Measurements from ENCODE around the gene PCDHAC2.
A peak's percentile ranks its signal among the peaks of the same experiment; 100 is the strongest.

Gene PCDHAC2

DNA sequence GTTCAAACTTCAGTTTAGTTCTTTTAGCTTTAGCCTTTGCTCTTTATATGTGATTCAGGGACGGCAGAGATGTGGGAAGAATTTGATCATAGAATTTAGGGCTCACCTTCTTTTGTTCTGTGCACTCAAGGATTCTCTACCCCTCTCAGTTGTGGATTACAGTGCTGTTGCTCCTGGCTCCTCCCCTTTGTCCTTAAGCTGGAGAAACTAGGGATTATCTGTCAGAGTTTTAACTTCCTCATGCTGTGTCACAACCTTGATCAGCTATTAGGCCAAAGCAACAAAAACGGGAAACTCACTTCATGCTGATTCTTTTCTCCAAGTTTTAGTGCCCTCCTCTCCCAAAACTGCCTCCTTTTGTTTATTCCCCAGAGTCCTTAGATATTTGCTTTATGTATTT is 13.0 kb upstream of the PCDHAC2 start:
- Histone ChIP-seq H3K27me3 (ENCODE audit: insufficient read depth, low read length) (no peaks in the 10 kb centered on the region), H4K91ac (ENCODE audit: low read depth, low read length) (no peak overlapping the region), H3K36me3 (ENCODE audit: control insufficient read depth in 1 of 2, insufficient read depth in 2 of 2, low read length in 2 of 2) (no peaks in the 10 kb centered on the region), H2BK120ac (ENCODE audit: insufficient read depth, low read length, poor library complexity) (no peak overlapping the region), H3K27ac (ENCODE audit: low read depth, low read length) (no peak overlapping the region), H3K9me3 (ENCODE audit: insufficient read depth, low read depth, low read length) (no peaks in the 10 kb centered on the region), H3K4me3 (ENCODE audit: low read depth, low read length) (no peak overlapping the region), H4K12ac (ENCODE audit: low read depth, low read length) (no peak overlapping the region), H3K23ac (ENCODE audit: low read length) (no peak overlapping the region), H3K18ac (ENCODE audit: low read length) (no peak overlapping the region), H2AK5ac (ENCODE audit: low read length) (no peak overlapping the region), H3K4me2 (ENCODE audit: low read length) (no peak overlapping the region), H4K8ac (ENCODE audit: low read depth, low read length) (no peak overlapping the region), H3K9ac (ENCODE audit: low read length) (no peak overlapping the region), H2AFZ (ENCODE audit: insufficient read depth, low read length, poor library complexity) (no peak overlapping the region), H3K79me1 (ENCODE audit: low read length) (no peaks in the 10 kb centered on the region), H2BK12ac (ENCODE audit: low read length) (no peak overlapping the region), H3K4ac (ENCODE audit: low read depth, low read length) (no peak overlapping the region), H3K14ac (ENCODE audit: low read length) (no peak overlapping the region), H2BK5ac (ENCODE audit: low read depth, low read length, poor library complexity) (no peak overlapping the region), H3K4me1 (ENCODE audit: control insufficient read depth in 1 of 2, insufficient read depth in 2 of 2, low read length in 2 of 2) (no peaks in the 10 kb centered on the region), H3K79me2 (ENCODE audit: control insufficient read depth, insufficient read depth, low read length, poor library complexity) (no peaks in the 10 kb centered on the region)
- no CpG with 5 or more reads among the region's 2 CpGs for whole genome bisulfite sequencing (ENCODE audit: extremely low coverage, insufficient coverage, insufficient read length)
- no peak for DNase-seq

DNA sequence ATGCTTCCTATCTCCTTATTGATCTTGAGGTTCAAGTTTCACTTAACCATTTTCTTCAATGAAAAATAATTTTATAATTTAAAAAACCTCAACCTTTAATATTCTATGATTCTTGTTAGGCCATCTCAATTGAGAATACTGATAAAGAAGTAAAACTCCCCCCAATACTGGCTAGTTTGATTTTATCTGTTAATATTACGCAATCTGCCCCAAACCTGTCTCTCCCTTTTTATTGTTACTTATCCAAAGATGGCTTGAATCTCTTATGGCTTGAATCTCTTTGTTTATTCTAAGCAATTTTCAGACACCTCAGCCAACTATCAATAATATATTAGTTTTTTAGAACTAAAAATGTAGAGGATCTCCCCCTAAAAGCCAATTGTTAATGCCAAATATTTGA is 4.1 kb upstream of the PCDHAC2 start:
- no peak overlapping the region for H2AFZ ChIP-seq (ENCODE audit: insufficient read depth, low read length, poor library complexity)
- H3K79me1 ChIP-seq (ENCODE audit: low read length), result no peaks in the 10 kb centered on the region
- H3K9me3 ChIP-seq (ENCODE audit: insufficient read depth, low read depth, low read length), result no peaks in the 10 kb centered on the region
- H3K23ac ChIP-seq (ENCODE audit: low read length), result no peak overlapping the region
- DNase-seq, result no peak
- no peak overlapping the region for H4K91ac ChIP-seq (ENCODE audit: low read depth, low read length)
- WGBS (ENCODE audit: extremely low coverage, insufficient coverage, insufficient read length), result no CpG with 5 or more reads among the region's 1 CpG
- no peak overlapping the region for H3K18ac ChIP-seq (ENCODE audit: low read length)
- no peak overlapping the region for H4K8ac ChIP-seq (ENCODE audit: low read depth, low read length)
- H2BK12ac ChIP-seq (ENCODE audit: low read length), result no peak overlapping the region
- H3K79me2 ChIP-seq (ENCODE audit: control insufficient read depth, insufficient read depth, low read length, poor library complexity), result no peaks in the 10 kb centered on the region
- peaks cover 8% of the 10 kb centered on the region in 2 experiments for H3K4me1 ChIP-seq (ENCODE audit: control insufficient read depth in 1 of 2, insufficient read depth in 2 of 2, low read length in 2 of 2)
- H2AK5ac ChIP-seq (ENCODE audit: low read length), result no peak overlapping the region
- no peak overlapping the region for H3K4me3 ChIP-seq (ENCODE audit: low read depth, low read length)
- H2BK5ac ChIP-seq (ENCODE audit: low read depth, low read length, poor library complexity), result no peak overlapping the region
- H3K4me2 ChIP-seq (ENCODE audit: low read length), result no peak overlapping the region
- H3K36me3 ChIP-seq (ENCODE audit: control insufficient read depth in 1 of 2, insufficient read depth in 2 of 2, low read length in 2 of 2), result no peaks in the 10 kb centered on the region
- H2BK120ac ChIP-seq (ENCODE audit: insufficient read depth, low read length, poor library complexity), result no peak overlapping the region
- H3K27me3 ChIP-seq (ENCODE audit: insufficient read depth, low read length), result no peaks in the 10 kb centered on the region
- H4K12ac ChIP-seq (ENCODE audit: low read depth, low read length), result no peak overlapping the region
- no peak overlapping the region for H3K4ac ChIP-seq (ENCODE audit: low read depth, low read length)
- H3K9ac ChIP-seq (ENCODE audit: low read length), result no peak overlapping the region
- no peak overlapping the region for H3K27ac ChIP-seq (ENCODE audit: low read depth, low read length)
- no peak overlapping the region for H3K14ac ChIP-seq (ENCODE audit: low read length)

GRCh38 chr5:140964356-140964755 is 1.9 kb upstream of the PCDHAC2 start:
- WGBS (ENCODE audit: extremely low coverage, insufficient coverage, insufficient read length), result no CpG with 5 or more reads among the region's 3 CpGs
- H4K8ac ChIP-seq (ENCODE audit: low read depth, low read length), result no peak overlapping the region
- no peak overlapping the region for H3K27ac ChIP-seq (ENCODE audit: low read depth, low read length)
- H4K12ac ChIP-seq (ENCODE audit: low read depth, low read length), result no peak overlapping the region
- H2BK120ac ChIP-seq (ENCODE audit: insufficient read depth, low read length, poor library complexity), result no peak overlapping the region
- H3K18ac ChIP-seq (ENCODE audit: low read length), result no peak overlapping the region
- no peaks in the 10 kb centered on the region for H3K36me3 ChIP-seq (ENCODE audit: control insufficient read depth in 1 of 2, insufficient read depth in 2 of 2, low read length in 2 of 2)
- no peak overlapping the region for H3K23ac ChIP-seq (ENCODE audit: low read length)
- H2AFZ ChIP-seq (ENCODE audit: insufficient read depth, low read length, poor library complexity), result no peak overlapping the region
- H3K79me1 ChIP-seq (ENCODE audit: low read length), result no peaks in the 10 kb centered on the region
- no peak overlapping the region for H3K14ac ChIP-seq (ENCODE audit: low read length)
- H3K9ac ChIP-seq (ENCODE audit: low read length), result no peak overlapping the region
- H2AK5ac ChIP-seq (ENCODE audit: low read length), result no peak overlapping the region
- H3K9me3 ChIP-seq (ENCODE audit: insufficient read depth, low read depth, low read length), result no peaks in the 10 kb centered on the region
- no peak overlapping the region for H2BK5ac ChIP-seq (ENCODE audit: low read depth, low read length, poor library complexity)
- H4K91ac ChIP-seq (ENCODE audit: low read depth, low read length), result no peak overlapping the region
- no peak overlapping the region for H3K4me2 ChIP-seq (ENCODE audit: low read length)
- H2BK12ac ChIP-seq (ENCODE audit: low read length), result no peak overlapping the region
- no peaks in the 10 kb centered on the region for H3K79me2 ChIP-seq (ENCODE audit: control insufficient read depth, insufficient read depth, low read length, poor library complexity)
- H3K4ac ChIP-seq (ENCODE audit: low read depth, low read length), result no peak overlapping the region
- H3K4me3 ChIP-seq (ENCODE audit: low read depth, low read length), result no peak overlapping the region
- no peak for DNase-seq
- H3K4me1 ChIP-seq (ENCODE audit: control insufficient read depth in 1 of 2, insufficient read depth in 2 of 2, low read length in 2 of 2), result peaks cover 9% of the 10 kb centered on the region in 2 experiments
- H3K27me3 ChIP-seq (ENCODE audit: insufficient read depth, low read length), result no peaks in the 10 kb centered on the region

DNA sequence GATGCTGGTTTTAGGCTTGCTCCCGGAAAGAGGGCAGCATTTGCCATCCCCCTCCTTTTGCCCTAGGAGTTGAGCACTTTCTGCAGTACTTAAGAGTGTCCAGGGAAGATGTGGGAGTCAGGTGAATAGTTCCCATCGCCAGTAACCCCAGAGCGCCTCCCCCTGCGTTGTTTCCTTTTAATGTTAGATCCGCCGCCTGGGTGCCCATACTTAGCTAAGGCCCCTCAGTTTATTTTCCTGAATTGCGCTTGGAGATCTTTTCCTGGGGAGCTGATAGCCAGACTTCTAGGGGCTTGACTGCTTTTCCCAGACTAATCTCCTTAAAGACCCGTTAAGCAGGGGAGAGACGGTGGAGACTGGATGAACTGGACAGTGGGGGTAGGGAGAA is 377 bp upstream of the PCDHAC2 start:
- H3K14ac ChIP-seq (ENCODE audit: low read length), result no peak overlapping the region
- H2BK5ac ChIP-seq (ENCODE audit: low read depth, low read length, poor library complexity), result no peak overlapping the region
- H3K4me1 ChIP-seq (ENCODE audit: control insufficient read depth in 1 of 2, insufficient read depth in 2 of 2, low read length in 2 of 2), result peaks cover 9% of the 10 kb centered on the region in 2 experiments
- H3K79me1 ChIP-seq (ENCODE audit: low read length), result no peaks in the 10 kb centered on the region
- H4K8ac ChIP-seq (ENCODE audit: low read depth, low read length), result no peak overlapping the region
- H2AK5ac ChIP-seq (ENCODE audit: low read length), result no peak overlapping the region
- H3K9ac ChIP-seq (ENCODE audit: low read length), result peak overlapping the region; percentile 2
- no CpG with 5 or more reads among the region's 9 CpGs for WGBS (ENCODE audit: extremely low coverage, insufficient coverage, insufficient read length)
- no peaks in the 10 kb centered on the region for H3K36me3 ChIP-seq (ENCODE audit: control insufficient read depth in 1 of 2, insufficient read depth in 2 of 2, low read length in 2 of 2)
- H3K27me3 ChIP-seq (ENCODE audit: insufficient read depth, low read length), result no peaks in the 10 kb centered on the region
- no peak for DNase-seq
- H4K12ac ChIP-seq (ENCODE audit: low read depth, low read length), result no peak overlapping the region
- H3K9me3 ChIP-seq (ENCODE audit: insufficient read depth, low read depth, low read length), result no peaks in the 10 kb centered on the region
- H3K79me2 ChIP-seq (ENCODE audit: control insufficient read depth, insufficient read depth, low read length, poor library complexity), result no peaks in the 10 kb centered on the region
- no peak overlapping the region for H3K18ac ChIP-seq (ENCODE audit: low read length)
- H4K91ac ChIP-seq (ENCODE audit: low read depth, low read length), result no peak overlapping the region
- H3K23ac ChIP-seq (ENCODE audit: low read length), result no peak overlapping the region
- H3K4ac ChIP-seq (ENCODE audit: low read depth, low read length), result no peak overlapping the region
- H3K27ac ChIP-seq (ENCODE audit: low read depth, low read length), result no peak overlapping the region
- peak overlapping the region; percentile 75 for H3K4me3 ChIP-seq (ENCODE audit: low read depth, low read length)
- no peak overlapping the region for H2BK120ac ChIP-seq (ENCODE audit: insufficient read depth, low read length, poor library complexity)
- peak overlapping the region; percentile 98 for H3K4me2 ChIP-seq (ENCODE audit: low read length)
- H2AFZ ChIP-seq (ENCODE audit: insufficient read depth, low read length, poor library complexity), result peak overlapping the region; percentile 9
- no peak overlapping the region for H2BK12ac ChIP-seq (ENCODE audit: low read length)

Measured in trophoblast cell (in vitro differentiated cells and primary cell).